DMS79 treated with DMSO at 0.1 percent for 48 hours (cell line): Measurements from ENCODE around the gene KIRREL3.

Source experiments
- DNase-seq: peaks from one replicate; lab custom pipeline; 2025; lab: John Stamatoyannopoulos, UW

KIRREL3 gene

DNA sequence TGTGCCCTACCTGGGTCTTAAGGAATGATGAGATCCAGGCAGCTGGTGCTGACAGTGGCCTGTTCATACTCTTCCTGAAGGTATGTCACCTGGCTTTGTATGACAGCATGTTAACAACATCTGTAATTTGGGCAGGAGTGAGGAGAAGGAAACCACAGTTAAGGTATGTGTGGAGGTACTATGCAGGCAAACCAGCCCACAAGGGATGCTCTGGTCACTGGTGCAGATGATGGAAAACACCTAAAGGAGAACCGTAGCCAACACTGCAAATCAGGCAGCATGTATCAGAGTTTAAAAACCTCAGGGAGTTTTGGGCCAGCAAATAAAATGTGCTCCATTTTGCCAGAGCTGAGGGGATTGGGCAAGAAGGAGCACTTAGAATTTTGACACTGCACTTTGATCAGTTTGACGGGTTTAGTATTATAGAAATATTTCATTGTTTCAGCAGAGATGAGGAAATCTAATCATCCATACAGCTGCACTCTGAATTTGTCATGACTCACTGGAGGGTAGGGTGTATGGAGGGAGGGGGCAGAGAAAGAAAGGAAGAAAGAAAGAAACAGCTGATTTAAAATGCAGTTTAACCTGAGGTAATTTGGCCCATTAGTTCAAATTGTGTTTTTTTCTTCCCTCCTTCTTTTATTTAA, 260.9 kb downstream of the KIRREL3 start:
- DNase-seq = no peak

DNA sequence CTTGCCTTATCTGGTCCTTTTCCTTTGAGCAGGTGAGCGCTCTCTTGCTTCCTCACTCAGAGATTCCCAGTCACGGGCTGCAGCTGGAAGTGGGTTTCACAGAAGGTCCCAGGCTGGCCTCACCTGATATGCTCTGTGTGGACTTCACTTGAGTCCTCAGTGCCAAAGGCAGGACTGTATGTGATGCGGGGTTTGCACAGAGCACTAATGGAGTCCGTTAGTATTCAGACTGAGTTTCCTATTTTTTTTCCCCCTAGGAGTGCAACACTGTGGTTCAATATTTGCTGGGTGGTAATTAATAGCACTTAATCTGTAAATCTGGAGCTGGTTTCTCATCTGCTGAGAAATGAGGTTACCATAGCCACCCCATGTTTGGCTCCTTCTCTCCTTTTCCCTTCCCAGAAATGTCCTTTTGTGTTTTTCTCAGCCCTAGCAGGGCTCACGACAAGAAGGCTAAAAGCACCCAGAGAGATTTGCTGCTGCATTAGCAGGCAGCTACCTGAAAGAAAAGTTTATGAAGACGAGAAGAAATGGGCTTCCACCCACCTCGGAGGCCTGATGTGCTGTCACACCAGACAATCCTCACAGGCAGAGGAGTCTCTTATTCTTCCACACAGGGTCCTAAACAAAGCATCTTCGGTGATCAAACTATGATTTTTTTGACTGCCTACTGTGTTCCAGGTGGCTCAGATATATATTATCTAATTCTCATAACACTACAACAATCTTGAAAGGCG, 262.1 kb downstream of the KIRREL3 start:
- no peak for DNase-seq

DNA sequence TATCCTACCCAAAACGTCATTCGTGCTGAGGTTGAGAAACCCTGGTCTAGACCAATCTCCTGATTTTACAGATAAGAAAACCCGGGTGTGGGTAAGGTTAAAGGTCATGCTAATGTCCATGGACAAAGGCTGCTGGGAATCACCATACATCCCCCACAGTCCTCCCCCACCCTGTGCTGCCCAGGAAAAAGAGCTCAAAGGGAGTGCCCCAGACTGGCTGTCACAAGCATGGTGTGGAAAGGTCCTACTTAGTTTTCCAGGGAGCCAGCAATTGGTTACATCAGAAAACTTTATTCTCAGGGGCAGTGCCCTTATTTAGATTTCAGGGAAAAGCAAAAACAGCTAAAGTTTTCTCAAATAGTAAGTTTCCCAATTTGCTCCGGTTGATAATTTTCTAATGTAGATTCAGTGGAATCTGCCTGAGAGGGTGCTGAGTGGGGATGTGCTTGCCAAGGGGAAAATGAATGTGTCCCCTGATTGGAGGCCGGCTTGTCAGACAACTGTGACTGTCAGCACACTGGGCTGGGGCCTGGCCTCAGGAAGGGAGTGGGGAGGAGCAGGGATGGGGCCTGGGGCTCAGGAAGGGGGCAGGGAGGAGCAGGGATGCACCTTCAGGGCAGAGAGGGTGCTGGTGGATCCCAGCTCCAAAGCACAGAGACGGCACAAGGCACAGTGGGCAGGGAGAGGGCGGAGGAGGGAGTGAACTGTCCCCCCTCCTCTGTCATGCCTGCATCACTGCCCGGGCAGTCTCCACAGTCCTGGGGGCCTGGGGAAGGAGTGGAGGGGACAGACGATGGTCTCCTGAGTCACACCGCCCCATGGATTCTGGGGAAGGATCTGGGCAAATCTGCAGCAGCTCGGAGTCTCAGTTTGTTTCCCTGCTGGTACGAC, 263.6 kb downstream of the KIRREL3 start:
- no peak for DNase-seq

DNA sequence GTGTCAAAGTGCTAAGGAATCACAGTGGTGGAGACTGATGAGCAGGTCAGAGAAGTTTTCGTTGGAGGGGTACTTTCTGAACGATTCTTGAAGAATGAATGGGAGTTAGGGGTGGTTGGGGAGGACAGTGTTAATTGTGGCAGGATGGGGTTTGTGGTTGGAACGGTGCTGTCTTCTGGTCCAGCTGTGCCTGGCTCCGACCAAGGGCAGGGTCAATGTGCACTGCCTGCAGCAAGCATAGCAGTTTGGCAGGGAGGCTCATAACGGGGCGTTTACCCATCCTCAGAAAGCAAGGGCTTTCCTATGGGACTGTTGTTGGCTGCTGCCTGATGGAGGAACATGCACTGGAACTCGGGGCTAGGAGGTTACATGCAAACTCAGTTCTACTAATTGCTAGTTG, 265.8 kb downstream of the KIRREL3 start:
- DNase-seq = no peak

DNA sequence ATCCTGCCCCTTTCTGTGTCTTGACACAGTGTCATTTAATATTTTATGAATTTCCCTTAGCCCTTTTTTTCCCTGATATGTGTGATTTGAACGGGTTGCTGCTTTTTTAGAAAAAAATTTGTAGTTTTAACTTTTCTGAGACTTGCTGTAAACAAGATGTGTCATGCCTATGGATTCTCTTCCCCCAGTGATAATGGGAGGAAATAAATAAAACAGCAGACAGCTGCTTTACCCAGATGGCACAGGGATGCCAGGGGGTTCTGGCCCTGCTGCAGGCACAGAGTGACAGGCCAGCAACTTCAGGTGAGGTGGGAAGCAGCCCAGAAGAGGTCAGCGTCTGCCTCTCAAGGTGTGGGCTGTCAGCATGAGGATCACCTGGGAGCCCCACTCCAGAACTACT, 266.9 kb downstream of the KIRREL3 start:
- no peak for DNase-seq

DNA sequence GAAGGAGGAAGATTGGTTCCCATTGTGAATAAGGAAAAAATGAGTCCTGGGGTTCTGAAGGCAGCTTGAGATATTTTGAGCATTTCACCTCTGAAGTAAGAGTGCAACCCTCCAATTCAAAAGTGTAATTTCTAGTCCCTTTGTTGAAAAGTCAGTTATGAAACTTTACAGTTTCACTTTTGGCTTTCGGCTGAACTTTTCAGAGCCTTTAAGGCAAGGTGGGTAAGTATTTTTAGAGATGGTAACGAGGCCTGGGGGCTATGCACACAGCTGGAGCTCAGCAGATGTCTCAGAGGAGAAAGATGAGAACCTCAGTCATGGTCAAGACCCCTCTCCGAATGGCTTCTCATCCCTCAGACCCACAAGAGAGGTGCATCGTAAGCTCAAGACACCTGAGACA, 267.6 kb downstream of the KIRREL3 start:
- no peak for DNase-seq

DNA sequence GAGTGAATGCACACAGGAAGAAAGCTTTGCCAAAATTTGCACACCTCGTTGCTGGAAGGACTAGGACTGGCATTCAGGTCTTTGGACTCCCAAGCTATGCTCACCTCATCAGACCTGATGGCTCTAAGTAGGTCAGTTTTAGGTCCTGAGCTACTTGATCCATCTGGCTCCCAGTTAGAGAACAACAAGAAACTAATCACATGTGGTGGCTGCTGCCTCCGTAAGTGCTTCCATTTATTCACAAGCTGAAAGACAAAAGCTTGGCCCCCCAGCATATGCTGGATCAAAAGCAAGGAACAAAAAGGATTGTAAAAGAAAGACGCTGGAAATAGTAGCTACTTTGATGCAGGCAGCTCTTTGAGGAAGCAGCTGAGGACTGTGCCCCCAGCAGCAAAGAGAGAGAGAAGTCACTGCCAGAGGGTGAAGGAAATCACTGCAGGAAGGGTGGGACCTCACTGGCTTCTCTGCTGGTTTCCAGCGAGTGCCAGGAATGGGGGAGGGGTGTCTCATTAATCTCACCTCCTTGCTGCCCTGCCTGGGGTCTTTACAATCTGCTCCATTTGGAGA, 268.9 kb downstream of the KIRREL3 start:
- DNase-seq = peak; percentile 44

DNA sequence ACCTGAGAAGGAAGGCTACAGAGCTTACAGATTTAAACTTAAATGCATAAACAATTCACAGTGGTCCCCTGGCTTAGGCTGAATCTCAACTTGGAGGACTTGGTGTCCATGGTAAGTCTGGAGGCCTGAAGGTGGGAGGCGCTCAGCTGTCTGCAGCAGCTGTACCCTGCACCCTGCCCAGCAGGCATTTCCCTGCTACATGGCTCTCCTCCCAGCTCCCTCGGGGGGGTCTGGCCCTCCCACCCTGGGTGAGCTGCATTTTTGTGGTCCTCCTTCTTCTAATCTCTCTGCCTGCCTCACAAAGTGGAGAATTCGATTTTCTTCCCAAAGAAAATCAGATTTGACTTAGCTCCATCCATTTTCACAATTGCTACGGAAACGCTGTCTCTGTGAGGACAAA, 273.2 kb downstream of the KIRREL3 start:
- DNase-seq = no peak

DNA sequence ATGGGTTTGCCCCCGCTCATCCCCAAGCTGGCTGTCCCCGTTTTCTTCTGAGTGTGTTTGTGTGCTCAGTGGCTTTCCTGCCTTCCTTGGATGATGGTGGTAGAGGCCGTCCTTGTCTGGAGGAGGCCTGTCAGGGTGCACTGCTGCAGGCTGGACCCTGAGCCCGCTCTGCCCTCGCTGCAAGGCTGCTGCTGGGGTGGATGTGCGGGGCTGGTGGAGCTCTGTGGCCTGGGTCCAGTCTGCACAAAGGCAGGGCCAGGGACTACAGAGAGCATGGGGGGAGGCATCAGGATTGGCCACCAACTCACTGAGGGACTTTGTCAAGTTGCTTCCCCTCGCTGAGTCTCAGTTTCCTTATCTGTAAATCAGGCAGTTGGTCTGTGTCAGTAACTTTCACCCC, 275.0 kb downstream of the KIRREL3 start:
- DNase-seq = no peak

DNA sequence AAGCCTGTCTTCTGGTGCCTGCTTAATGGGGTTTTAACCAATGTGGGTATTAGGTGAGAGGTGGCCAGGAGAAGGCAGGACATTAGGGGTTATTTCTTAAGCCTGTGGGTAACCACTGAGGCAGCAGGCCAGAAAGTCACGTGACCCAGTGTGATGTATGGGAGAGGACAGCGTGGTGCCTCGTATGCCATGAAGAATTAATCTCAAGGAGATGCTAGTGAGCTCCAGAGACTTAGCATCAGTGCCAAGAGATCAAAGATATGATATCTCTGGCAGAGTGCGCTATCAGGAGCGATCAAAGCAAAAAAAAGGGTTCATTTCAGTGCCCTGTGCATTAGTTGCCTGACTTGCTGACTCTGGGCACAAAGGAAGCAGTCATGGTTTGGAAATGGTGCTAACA, 275.5 kb downstream of the KIRREL3 start:
- DNase-seq = no peak

DNA sequence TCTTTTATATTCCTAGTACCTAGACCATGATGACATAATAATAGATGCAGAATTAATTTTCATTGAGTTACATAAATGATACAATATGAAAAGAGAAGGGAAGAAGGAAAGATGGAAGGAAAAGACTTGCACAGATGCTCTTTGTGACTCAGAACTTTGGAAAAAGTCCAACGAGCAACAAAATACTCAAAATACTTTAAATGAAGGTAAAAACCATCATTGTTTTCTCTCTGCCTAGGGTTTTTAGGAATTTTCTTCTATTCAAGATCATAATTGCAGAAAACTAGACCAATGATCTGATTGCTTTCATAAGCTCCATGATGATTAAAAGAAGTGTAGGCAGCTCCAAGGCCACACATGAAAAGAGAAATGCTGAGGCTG, 276.9 kb downstream of the KIRREL3 start:
- no peak for DNase-seq

DNA sequence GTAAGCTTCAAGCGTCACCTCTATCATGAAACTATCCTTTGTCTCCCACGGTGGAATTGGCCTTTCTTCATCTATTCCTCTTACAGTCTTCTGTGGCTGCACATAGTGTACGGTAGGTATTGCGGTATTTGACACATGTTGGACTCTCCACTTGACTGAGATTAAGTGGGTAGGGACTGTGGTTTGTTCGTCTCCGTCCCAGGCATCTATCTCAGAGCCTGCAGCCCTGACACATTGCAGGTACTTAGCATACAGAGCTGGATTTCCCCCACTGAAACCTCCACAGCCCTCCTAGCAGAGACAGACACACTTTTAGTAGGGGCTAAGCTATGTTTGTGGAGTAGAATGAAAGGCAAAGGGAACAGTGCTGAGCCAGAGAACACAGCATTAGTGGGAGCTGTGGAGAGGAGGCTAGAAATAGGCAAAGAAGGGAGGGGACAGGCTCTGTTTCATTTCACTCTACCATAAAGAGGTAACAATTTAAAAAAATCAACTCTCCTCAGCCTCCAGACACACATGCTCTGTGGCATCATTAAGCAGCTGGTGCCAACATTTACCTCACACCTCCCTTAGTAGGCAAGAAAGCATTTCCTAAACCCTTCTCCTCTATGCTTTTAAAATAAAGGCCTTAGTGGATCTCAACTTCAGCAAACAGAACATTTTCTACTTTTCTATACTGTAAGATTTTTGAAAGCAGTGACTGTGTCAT, 277.5 kb downstream of the KIRREL3 start:
- no peak for DNase-seq

DNA sequence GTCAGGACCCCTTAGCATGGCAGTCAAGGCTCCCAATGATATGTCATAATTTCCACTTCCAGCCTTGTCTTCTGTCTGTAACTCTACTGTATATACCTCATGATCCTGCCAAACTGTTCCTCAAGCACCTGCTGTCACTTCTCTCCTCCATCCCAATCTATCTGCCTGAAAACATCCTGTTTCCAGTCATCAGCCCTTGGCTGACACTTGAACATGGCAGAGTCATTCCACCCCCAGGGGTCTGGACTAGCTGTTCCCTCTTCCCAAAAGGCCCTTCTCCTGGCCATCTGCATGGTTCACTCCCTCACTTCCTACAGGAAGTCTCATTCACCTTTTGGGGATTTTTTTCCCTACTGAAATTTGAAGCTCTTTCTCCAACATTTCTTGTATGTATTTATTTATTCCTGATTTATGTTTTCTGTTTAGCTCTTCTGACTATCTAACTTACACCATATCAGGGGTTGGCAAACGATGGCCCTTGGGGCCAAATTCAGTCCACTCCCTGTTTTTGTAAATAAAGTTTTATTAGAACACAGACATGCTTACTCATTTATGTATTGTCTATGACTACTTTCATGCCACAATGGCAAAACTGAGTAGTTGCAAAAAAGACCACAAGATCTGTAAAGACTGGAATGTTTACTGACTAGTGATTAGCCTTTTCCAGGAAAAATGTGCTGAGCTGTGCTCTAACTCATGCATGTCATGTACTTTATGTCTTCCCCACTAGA, 278.4 kb downstream of the KIRREL3 start:
- DNase-seq = no peak

DNA sequence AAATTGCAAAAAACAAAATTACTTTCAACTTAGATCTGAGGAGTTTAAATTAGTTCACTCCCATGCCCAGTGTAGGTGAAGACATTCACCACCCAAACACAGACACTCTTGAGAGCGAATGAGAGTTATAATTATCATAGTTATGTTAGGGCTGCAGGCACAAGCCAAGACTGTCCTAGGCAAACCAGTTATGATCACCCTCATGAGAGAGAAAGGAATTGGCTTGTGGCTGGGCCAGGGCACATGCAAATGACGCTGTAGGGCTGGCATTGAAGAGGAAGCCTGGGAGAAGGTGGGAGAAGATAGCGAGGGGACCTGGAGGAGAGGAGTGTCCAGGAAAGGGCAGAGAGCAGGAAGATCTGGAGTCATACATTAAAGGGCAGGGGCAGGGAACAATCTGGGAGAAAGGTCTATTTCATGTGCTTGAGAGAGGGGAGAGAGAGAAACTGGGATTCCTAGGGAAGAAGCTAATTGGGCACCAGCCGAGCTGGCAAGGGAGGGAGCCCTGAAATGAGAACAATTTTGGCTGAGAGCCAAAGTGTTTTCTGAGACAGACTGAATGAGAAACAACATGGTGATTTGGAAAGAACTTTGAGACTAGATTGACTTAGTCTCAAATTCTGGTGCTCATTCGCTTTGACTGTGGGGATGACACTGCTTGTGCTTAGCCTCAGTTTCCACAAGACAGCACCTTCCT, 279.9 kb downstream of the KIRREL3 start:
- peak; percentile 40 for DNase-seq

DNA sequence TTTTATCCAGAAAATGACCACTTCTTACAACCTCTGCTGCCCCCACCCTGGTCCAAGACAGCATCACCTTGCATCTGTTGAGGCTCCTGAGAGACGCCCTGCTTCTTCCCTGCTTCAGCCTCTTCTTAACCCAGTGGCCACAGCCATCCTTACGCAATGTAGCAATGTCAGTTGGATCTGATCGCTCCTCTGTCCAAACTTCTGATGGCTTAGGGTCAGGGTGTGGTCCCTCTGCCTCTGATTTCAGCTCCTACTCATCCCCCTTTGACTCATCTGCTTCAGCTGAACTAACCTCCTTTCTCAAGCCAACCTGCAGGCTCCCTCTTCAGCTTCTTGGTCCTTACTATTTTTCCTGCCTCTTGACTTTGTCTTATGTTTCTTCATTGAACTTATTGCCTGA, 280.8 kb downstream of the KIRREL3 start:
- DNase-seq = no peak

DNA sequence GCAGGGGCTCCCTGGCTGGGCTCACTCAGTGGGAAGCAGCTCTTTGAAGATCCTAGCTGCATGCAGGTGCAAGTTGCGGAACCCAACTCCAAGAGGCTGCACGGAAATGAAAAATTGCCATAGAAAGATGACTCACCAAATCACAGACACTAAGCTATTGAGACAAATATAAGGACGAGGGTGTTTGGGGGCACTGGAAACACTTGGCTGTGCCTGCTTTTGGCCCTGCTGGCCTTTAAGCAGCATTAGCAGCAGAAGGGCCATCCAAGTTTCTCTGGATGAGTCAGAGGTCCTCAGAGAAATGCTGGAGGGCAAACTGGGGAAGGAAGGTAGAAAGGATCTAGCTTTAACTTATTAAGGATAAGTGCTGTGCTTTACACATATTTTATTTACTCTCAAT, 282.3 kb downstream of the KIRREL3 start:
- peak; percentile 93 for DNase-seq

DNA sequence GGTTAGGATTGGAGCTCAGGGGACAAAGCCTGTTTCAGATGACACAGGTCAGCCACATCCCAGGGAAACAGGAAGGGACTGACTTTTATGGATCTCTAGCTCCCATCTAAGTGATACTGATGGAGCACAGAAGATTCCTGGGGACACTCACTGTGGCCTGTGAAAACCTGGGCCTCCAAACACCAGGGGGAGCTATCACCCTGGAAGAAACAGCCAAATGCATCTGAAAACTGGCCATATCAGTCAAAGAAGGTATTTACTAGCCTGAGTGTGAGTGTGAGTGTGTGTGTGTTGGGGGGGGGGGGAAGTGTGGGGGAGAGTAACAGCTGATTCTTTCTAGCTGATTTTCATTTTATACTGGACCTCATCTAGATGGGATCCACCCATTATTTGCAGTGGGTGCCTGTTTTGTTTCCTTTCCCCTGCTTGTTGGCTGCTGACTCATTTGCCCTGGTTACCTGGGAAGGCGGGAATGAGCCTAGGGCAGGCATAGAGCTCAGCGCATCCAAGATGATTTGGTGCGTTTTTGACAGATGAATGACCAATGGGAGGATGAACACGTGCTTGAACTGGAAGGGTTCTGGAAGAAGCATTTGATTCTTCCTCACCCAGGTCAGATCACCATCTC, 284.0 kb downstream of the KIRREL3 start:
- DNase-seq = peak; percentile 21

DNA sequence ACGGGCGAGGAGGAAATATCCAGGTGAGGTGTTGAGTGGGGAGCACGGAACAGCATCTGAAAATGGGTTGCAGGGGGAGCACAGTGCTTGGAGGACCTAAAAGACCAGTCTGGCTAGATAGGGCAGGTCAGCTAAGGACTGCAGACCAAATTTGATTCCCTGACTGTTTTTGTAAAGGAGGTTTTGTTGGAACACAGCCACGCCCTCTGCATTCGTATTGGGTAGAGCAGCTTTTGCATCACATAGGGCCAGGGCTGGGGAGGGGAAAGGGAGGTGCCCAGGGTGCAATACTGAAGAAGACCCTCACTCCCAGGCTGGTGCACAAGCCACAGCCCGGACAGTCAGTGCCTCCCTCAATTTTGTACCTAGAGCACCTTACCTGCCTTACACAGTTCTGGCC, 286.8 kb downstream of the KIRREL3 start:
- no peak for DNase-seq

DNA sequence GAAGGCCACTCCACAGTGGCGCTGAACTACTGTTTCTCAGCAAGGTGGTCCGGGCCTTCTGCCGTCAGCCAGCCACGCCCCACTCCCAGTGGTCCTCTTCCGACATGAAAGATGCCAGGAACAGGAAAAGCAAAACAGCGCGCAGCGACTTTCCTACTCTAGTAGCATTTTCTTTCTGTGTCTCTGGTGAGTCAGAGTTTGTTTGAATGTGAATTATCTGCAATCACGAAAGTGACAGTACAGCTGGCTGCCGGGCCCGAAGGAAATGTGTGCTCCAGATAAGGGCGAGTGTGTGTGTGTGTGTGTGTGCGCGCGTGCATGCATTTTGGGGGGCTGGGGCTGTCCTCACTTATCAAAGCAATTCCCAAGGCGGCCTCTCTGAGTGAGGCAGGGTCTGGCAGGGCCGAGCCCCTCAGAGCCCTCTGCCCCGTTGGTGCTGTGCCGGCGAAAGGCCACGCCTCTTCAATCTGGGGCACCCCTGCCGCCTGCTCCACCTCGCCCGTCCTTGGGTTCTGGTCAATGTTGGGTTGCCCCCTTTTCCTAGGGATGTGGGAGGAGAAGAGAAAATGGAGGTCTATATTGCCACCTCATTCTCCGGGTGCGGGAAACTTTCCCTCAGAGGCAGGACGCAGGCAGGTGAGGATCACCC, 288.5 kb downstream of the KIRREL3 start:
- no peak for DNase-seq
